ENCODE results near the gene PNLIPRP3.

Gene PNLIPRP3

DNA sequence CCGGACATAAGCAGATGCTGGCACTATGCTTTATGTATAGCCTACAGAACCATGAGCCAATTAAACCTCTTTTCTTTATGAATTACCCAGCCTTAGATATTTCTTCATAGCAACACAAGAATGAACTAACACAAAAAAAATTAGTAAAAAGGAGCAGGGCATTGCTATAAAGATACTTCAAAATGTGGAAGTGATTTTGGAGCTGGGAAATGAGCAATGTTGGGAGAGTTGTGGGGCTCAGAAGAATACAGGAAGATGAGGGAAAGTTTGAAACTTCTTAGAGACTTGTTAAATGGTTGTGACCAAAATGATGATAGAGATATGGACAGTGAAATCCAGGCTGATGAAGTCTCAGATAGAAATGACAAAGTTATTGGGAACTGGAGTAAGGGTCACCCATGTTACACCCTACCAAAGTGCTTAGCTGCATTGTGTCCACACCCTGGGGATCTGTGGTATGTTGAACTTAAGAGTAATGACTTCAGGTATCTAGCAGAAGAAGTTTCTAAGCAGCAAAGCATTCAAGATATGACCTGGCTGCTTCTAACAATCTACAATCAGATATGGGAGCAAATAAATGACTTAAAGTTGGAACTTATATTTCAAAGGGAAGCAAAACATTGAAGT is 24.2 kb downstream of the PNLIPRP3 start:
- no peak for DNase-seq

DNA sequence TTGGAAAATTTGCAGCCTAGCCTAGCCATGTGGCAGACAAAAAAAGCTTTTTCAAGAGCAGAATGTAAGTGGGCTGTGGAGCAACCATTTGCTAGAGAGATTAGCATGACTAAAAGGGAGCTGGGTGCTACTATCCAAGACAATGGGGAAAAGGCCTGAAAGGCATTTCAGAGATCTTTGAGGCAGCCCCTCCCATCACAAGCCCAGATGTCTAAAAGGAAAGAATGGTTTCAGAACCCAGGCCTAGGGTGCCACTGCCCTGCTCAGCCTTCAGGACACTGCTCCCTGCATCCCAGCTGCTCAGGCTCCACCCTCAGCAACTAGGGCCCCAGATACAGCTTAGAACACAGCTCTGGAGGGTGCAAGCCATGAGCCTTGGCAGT is 24.7 kb downstream of the PNLIPRP3 start:
- DNase-seq = no peak

DNA sequence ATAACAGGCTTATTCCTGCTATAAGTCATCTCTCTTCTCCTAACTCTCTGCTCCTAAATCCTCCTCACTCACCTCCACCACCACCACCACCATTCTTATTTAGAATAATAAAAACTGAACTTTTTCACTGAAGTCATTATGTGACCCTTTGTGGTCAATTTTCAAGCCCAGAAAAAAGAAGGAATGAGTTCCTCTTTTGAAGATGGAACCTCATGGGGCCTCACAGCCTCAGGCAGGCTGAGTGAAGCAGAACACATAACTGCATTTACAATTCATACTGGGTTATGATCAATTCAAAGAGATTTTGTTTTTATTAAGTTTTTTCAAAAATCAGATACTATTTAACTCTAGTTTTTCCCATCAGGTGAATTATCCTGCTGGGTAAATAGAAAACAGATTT is 29.8 kb downstream of the PNLIPRP3 start:
- no peak for DNase-seq

DNA sequence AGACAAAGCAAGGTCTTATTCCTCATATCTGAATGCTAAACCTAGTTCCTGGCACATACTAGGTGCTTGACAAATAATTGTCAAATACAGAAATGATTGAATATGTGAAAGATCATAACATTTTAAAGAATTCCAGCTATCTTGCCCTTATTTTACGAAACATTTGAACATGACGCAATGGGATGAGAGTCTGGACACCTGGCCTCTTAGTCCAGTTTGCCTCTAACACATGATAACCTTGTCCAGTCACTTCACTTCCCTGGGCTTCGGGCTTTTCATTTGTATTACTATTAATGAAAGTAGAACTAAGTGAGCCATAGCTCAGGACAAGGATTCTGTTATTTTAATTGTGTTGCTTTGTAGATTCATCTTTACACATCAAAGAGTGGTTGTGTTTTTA is 32.6 kb downstream of the PNLIPRP3 start:
- no peak for DNase-seq

DNA sequence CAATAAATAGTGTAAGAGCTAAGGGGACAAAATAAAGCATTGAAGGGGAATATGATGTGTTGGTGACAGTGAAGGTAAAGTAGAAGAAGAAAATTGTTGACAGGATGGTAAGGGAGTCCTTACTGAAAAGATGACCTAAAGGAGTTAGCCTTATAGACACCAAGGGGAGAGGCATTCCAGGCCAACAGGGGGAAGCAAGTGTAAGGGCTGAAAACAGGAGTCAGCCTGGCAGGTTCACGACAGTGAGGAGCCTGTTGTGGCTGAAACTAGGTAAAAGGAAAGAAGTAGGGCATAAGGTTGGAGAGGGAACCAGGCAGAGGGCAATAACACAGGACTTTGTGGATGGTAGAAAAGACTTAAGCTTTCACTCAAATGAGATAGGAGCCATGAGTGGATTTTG is 34.0 kb downstream of the PNLIPRP3 start:
- no peak for DNase-seq

DNA sequence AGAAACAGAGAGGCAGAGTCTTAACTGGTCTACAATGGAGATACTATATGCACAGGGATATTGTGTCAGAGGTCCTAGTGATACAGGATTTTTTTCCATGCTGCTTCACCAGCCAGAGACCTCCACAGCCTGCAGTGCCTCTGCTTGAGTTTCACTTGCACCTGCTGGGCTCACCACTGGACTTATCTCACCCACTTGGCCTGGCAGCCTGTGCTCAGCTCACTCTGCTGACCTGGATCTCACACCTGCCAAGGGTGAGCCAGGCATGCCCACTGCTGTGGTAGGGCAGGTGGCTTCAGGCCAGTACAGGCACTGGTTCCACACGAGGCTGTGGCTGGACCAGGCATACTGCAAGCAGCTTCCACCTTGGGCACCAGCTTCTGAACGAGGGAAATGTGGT is 36.6 kb downstream of the PNLIPRP3 start:
- DNase-seq = no peak

DNA sequence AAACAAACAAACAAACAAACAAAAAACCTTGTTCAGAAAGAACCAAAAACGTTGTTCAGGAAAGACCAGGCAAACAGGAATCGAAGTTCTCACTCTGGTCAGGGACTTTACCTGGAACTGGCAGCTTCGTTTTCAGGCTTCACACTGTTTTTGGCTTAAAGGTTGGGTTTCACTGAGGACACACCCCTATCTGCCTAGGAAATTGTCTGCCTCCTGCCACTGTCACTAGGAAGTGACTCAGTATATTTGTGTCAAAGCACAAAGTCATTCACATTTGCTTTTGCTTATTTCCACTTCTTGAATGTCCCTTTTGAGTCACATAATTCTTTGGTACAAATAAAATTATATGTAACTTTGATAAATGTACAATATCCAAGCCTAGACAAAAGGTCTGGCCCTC is 37.9 kb downstream of the PNLIPRP3 start:
- DNase-seq = no peak

DNA sequence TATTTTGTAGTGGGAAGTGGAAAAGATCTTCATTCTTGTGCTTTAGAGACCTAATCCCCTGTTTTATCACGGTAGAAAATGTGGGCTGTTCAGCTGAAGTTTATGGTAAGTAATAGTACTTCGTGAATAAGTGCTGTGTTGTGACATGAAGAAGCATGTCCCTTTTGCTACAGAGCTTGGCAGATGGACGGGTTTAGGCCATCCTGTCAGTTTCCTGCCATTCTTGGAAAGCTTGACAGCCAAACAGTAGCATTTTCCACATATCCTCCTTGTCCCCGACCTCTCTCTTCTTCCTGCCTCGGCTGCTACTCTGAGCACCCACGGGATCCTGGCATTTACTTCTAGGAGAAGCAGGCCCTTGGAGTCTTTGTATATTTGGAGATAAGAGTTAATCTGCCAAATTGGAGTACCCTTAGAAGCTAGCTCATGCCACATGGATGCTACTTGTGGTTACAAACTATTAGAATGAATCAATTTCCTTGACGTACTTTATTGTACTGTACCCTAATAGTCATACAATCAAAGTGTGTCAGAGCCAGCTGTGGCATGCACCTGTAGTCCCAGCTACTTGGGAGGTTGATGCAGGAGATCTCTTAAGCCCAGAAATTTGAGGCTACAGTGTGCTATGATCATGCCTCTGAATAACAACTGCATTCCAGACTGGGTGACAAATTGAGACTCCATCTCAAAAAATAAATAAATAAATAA is 39.2 kb downstream of the PNLIPRP3 start:
- DNase-seq = no peak

DNA sequence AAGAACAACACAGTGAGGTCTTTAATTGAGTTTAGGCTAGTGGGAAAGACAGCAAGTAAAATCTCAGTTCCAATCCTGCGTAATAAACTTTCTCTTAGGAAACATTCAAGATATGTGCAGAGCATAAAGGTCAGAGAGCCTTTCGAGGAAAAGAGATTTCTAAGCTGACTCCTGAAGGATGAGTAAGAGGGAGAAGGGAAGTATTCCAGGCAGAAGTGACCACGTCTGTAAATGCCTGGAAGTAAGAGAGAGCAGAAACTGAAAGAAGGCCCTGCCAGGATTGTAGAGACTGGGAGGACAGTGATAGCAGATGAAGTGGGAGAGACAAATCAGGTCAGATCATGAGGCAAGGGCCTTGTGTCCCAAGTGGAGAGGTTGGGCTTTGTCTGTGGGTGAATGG is 41.8 kb downstream of the PNLIPRP3 start:
- no peak for DNase-seq

DNA sequence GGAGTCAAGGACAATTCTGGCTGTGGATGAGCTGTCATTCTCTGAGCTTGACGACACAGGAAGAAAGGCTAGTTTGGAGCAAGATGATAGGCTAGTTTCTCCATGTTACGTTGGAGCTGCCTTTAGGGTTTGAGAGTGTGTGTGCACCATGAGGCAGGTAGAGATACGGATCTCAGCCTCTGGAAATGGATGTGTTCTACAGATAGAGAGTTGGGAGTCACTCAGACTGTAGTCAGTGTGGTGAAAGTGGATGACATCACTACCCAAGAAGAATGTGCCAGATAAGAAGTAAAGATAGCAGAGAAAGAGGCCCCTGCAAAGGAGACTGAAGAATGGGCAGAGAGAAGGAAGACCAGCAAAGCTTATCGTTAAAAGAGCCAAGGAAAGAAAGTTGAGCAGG is 42.4 kb downstream of the PNLIPRP3 start:
- no peak for DNase-seq

DNA sequence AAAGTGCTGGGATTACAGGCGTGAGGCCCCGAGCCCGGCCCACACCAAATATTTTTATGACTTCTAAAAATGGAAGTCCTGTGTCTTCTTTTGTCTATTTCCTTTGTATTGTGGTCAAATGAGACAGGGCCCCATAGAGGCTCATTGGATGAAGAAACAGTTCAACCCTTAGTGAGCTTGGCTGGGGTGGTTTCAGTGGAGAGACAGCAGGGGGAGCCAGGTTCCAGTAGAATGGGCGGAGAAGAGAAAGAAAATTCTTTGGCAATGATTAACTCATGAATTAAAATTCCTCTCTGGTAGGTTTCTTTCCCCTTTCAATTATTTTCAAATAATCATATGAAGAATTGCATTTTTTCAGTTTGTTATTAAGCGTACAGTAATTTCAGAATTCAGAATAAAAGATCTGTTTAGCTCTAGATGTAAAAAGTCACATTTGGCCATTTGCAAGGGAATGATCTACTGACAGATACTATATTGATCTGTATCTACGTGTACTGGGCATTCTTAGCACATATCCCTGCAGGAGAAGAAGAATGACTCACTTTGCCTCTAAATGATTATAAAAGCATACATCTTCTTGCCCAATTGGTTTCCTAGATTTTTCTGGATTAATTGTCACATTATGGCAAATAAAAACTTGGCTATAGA is 43.2 kb downstream of the PNLIPRP3 start:
- no peak for DNase-seq

DNA sequence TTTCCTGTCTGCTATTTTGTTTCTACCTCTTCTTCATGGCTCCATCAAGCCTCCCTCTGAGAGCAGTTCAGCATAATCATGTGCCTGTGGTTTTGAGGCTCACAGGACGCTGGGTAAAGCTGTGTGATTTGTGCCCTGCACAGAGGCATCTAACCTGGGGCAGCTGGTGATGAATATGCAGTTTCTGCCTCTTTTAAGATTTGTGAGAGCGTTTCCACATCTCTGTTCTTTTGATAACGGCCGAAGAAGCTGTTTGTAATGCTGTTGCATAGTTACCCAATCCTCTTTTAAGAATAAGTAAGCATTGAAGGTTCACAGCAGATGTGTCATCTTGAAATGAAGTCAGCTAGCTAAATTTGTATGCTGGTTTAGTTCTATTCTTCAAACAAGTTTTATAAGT is 45.2 kb downstream of the PNLIPRP3 start:
- no peak for DNase-seq

DNA sequence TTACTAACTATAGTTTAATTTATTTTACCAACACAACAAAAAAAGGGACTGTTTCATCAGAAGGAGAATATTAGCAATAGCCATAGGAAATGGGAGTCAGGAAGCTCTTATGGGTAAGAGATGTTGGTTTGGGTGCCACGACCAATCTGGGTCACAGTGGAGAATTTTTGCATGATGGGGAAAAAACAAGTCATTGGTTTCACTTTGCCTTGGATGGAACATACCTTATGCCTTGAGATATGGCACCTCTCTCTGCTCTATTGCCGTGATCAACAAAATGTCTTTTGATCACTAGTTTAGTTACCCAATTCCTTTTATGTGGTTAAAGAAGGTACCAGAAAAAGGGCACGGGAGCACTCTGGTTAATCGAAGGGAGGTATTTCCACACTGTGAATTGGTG is 48.2 kb downstream of the PNLIPRP3 start:
- no peak for DNase-seq

DNA sequence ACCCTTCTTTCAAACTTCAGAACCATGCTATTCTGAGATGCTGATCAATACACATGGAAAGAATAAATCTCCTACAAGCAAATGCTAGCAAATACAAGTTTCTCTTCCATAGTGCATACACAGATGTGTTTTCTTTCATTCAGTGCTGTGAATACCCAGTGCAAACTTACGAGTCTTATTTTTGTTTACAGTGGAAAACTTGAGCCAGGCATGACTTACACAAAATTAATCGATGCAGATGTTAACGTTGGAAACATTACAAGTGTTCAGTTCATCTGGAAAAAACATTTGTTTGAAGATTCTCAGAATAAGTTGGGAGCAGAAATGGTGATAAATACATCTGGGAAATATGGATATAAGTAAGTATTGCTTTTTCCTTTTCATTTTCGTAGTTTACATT is 48.8 kb downstream of the PNLIPRP3 start:
- no peak for DNase-seq

DNA sequence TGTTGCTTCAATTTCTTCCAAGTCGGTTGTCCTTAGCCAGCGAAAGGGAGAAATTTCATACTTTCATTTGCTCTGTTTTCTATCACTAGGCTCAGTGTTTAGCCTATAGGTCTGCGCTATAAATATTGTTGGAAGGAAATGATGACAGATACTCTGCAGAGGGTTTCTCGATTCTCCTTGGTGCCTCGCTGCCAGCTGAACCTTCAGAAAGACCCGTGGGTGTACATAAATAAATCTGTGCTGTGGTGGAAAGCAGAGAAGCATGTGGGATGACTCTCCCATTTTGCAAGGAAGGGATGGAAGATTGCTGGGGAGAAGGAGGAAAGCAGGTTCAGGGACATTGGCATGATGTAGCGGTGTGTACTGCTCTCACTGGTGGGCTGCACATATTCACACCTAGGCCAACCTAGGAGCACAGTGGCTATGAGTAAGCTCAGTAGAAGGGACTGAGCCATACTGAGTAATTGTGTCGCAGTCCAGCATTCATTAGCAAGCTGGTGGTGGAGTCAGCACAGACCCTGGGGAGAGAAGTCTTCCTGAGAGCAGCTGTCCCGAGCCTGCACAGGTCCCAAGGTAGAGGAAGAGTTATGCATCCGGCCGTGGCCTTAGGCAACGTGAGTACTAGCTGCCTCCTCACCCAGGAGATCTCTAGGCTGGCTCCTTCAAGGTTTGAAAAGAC is 50.5 kb downstream of the PNLIPRP3 start:
- DNase-seq = no peak

DNA sequence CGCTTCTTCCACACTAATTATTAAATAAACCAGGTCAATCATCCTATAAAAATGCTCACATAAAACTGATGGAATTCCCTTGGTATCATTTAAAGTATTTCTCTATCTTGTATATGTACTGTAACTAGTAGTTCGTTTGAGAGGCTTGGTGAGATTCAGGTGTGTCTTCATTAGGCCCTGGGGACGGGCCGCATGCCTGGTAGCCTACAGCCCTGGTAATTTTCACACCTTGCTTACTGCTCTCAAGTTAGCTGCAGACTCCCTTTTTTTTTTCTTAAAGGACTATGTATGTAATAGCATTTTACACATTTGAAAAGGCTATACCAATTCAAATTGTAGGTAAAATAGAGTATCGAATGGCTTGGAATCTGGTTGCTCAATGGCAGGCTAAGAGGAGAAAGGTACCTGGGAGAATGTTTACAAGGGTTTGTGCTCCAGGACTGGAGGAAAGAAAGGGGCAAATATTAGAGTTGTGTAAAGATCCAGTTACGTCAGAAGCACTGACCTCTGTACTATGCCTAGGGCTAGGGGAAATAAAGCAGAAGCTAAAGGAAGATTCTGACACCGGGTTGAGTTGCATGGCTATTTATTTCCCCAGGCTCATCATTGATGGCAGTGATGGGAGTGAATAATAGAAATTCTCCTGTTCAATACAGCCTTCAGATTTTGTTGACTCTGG is 59.3 kb downstream of the PNLIPRP3 start:
- DNase-seq = no peak

DNA sequence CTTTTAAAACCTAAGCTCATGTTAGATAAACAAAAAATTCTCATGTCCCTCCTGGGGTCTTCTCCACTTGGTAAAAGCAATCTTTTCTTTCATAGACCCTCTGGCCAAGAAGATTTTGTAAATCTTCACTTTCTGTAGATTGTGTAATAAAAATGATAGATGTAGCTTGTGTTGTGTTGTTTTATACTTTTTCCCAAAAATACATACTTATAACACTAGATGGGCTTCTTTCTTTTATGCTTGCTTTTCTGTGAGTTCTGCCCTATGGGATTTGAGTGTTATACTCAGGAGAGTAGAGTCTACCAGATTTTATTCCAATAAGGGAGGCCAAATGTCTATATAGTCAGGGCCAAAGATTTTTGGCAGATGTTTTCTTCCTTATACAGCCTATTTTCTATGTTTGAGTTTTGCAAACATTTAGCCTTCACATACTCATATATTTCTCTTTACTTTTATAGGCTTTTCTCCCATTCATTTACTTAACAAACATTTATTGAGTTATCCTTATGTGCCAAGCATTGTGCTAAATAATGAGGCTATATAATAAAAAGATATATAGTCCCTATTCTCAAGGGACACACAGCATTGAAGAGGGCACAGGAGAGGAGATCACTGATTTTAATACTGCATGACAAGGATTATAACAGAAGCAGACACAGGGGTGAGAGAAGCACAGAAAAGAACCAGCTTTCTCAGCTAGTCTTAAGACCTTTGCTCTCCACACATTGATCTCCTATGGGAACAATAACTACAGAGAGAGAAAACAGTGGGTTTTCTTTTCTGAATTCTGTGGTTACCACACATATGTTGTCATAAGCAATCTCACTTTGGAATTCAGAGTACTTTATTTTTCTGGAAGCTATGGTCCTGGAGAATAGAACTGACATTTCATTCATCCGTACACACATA is 60.1 kb downstream of the PNLIPRP3 start:
- no peak for DNase-seq

DNA sequence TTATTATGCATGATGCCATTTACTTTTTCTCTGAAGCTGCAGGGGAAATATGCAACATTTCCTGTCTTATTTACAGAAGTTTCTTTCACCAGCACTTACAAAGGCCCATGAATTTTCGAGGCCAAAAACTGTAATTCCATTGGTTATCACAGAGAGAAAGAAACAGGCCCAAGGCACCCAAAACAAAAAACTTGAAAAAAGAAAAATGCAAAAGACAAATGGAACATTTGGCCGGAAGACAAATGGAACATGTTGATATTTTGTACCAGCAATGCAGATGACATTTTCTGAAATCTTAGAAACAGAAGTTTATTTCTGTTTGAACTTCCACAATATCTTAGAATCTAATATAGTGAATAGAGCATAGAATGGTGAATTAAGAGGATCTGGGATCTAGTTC is 61.8 kb downstream of the PNLIPRP3 start:
- no peak for DNase-seq

DNA sequence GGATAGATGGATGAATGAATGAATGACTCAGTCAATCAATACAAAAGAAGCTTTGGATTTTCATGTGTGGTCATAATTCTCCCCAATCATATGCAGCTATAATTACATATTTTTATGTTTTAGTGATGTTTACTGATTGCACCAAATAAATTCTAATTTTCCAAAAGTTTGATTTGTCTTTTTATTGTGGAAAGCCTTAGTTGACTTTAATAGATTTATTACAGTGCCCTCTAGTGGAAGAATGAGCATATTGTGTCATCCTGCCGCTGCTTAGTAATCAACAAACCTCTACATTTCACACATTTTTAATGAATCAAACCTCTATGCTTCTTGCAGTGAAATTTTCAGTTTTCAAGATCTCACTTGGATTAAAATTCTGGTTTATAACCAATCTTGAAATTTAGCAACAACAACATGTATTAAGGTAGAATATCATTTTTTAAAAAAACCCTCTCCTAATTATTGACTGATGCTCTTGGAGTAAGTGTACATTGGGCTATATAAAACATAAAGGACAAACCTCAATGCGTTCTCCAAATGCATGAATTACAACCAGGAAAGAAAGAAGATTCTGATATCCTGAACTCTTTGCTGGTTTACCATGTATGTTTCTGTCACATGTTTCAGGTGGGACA is 62.5 kb downstream of the PNLIPRP3 start:
- no peak for DNase-seq

DNA sequence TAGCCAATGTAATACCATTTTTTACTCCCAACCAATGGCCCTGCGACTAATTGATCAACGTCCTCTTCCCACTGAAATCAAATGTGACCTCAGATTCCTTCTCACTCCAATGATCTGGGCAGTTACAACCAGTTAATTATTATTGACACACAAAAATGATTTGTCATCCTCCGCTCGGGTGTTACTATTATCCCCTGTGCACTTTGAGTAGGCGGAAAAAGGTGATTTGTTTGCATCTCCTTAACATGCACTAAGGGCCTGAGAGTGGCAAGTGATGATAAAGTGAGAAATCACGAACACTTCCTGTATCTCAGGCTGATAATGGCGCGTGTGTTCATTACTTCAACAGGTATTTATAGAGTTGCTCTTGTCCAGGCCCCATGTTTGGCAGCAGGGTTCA is 77.1 kb downstream of the PNLIPRP3 start:
- DNase-seq = no peak

DNA sequence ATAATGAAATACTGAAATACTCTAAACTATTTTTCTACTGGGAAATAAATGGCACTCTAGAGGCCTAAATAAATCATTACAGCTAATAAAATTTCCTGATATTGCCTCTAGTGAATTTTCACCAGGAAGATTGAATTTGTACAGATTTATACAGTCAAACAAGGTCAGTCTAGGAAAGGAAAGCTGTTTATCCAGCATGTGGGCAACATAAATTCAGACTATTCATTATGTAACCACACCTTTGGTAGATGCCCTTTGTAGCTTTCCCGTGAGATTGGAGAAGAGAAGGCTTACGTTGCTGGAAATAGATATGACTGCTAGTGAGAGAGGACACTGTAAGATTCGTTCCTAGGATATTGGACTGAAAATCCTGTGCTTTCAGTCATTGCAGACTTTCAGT is 82.9 kb downstream of the PNLIPRP3 start:
- DNase-seq = no peak

DNA sequence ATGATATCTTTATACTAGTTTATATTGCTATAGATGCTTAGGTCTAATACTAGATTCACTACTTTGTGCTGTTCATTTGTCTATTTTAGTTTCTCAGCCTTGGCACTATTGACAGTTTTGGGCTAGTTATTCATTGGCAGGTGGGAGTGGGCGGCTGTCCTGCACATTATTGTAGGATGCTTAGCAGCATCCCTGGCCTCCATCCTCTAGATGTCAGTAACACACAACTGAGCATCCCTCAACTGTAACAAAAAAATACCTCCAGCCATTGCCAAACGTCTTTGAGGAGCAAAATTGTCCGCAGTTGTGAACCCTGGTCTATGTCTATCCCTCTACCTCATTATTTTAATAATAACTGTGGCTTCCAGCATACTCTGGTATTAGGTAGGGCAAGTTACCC is 83.7 kb downstream of the PNLIPRP3 start:
- DNase-seq = no peak
